NCI-H2196 (cell line): ENCODE measurements around the gene TOP1.
"Not testable (repeated sequence)": the region's sequence is repeated elsewhere in the genome, so short reads cannot be mapped to it uniquely, and the experiment has no call there.

Experiments used
- DNase-seq: peaks from one replicate; lab custom pipeline; 2025; ENCODE audit not compliant: unreplicated experiment; lab: John Stamatoyannopoulos, UW

Gene TOP1

DNA sequence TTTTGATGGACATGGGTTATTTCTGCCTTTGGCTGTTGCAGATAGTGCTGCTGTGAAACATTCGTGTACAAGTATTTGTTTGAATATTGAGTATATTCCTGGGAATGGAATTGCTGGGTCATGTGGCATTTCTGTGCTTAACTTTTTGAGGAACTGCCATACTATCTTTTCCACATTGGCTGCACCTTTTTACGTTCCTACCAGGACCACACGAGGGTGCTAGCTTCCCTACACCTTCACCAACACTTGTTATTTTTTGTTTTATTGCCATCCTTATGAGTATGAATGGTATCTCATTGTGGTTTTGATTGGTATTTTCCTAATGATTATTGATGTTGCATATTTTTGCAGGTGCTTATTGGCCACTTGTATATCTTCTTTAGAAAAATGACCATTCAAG lies 60.9 kb downstream of the TOP1 start:
- DNase-seq = no peak

GRCh38 chr20:41091927-41092326 lies 63.3 kb downstream of the TOP1 start:
- DNase-seq = no peak

- no peak for DNase-seq
These were observed 65.9 kb downstream of the TOP1 start for GRCh38 chr20:41094353-41095055.

- peak; percentile 59 for DNase-seq
These were observed 66.7 kb downstream of the TOP1 start for GRCh38 chr20:41095110-41095969.

DNA sequence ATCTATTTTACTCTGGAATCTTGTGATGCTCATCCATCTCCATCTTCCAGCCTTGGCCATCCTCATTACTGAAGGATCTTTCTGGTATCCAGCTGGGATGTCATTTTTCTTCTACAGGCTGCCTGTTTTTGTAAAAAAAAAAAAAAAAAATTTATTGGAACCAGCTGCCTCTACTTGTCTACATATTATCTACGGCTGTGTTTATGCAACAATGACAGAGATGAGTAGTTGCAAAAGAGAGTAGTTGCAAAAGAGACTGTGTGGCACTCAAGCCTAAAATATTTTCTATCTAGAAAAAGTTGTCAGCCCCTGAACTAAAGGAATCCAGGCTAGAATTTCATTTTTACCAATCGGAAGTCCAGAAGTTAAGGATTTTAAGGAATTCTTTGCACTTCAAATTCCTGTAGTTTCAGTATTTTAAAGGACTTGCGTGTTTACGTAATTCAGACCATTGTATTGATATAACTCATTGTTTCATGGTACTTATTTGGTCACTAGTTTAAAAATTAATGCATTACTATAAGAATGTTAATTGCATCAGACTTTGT lies 70.2 kb downstream of the TOP1 start:
- DNase-seq = no peak

DNA sequence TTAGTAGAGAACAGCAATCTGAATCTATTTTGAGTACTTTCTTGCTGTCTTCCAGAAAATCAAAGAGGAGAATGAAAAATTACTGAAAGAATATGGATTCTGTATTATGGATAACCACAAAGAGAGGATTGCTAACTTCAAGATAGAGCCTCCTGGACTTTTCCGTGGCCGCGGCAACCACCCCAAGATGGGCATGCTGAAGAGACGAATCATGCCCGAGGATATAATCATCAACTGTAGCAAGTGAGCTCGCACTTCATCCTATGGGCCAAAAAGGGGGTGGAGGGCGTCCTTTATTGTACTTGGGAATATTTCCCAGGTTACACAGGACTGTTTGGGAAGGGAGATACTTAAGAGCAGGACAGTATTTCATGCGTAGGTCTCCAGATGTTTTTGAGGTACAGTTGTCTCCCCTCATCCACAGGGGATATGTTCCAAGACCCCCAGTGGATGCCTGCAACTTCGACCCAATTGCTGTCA lies 71.4 kb downstream of the TOP1 start:
- no peak for DNase-seq

DNA sequence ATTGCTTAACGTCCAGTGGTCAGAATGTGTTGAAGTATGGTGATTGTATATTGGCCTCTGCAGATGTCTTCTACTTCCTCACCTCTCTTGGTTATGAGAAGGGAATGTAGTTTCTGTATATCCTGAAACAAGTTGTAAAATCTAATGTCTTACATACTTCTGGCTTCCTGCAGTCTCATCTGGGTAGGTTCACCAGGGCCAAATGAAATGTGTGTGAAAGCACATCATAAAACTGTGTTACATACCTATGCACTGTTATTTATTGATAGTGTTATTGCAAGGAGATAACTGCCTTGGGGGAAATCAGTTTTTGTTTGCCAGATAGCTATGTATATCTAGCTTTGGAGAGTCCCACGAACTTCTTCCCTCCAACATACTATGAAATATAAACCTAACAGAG lies 73.0 kb downstream of the TOP1 start:
- no peak for DNase-seq

DNA sequence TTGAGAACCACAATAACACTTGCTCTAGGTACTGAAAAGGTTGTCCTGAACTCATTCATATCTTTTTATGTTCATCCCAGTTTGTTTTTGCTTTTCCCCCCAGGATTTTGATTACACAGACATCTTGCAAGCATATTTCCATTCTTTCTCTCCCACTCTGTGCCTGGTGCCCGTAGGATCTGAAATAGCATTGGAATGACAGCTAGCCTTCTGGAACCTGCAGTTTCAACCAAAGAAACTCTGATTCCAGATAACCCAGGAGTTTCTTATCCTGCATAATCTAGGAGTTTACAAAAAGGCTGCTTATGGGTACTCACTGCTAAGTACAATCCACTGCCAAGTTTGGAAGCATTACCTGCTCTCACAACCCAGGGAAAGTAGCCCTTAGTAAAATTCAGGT lies 79.9 kb downstream of the TOP1 start:
- no peak for DNase-seq

GRCh38 chr20:41110012-41110411 lies 81.4 kb downstream of the TOP1 start:
- DNase-seq = no peak

DNA sequence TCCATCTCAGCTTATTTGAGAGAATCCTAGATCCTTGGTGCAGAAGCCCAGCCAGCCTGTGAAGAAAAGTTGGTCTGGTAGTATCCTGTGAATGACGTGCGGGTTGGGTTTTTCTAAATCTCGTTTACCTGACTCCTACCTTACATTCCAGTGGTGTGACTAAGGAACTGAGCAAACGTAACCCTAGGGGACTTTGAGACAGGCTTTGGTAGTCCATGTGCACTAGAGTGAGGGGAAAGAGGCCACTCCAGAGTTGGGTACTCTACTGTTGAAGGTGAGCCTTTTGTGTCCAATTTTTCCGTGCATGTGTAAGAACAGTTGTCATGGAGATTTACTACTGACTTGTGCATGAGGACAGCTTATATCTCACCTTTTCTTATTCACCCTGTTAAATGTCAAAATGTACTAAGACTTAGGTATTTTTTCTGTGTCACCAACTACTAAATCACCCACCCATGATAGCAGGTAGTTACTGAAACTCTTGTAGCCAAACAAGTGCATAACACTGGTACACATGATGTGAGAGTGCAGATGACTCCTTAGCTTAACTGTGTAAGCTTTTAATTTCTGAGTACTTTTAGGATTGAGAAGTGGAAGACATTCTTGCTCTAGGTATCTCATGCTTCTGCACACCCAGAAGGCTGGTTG lies 82.4 kb downstream of the TOP1 start:
- no peak for DNase-seq

GRCh38 chr20:41111578-41111951 lies 82.9 kb downstream of the TOP1 start:
- no peak for DNase-seq

DNA sequence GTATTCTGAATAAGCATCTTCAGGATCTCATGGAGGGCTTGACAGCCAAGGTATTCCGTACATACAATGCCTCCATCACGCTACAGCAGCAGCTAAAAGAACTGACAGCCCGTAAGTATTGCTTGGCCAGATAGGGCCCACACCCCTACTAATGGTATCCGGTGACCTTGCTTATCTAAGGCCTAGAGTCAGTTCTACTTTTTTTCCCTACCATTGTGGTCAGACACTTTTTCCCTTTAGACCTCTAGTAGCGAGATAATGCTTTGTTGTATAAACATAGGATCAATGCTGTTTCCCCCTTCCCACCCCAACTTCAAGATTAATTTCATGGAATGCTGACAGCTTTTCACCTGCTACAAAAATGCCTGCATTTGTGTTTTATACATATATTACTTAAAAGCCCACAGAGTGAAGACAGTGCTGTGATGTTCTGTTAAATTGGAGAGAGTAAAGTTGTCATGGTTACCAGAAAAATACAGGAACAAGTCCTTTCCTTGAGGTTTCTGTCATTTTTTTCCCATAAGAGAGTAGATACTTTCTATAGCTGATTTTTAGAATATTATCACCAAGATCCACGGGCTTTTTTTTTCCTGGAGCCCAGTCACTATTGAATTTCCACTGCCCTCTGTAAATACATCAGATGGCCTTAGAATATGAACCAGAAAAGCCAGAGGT lies 87.8 kb downstream of the TOP1 start:
- no peak for DNase-seq

GRCh38 chr20:41118159-41118558 lies 89.5 kb downstream of the TOP1 start:
- not testable (repeated sequence) for DNase-seq

GRCh38 chr20:41118632-41119031 lies 90.0 kb downstream of the TOP1 start:
- DNase-seq = no peak

DNA sequence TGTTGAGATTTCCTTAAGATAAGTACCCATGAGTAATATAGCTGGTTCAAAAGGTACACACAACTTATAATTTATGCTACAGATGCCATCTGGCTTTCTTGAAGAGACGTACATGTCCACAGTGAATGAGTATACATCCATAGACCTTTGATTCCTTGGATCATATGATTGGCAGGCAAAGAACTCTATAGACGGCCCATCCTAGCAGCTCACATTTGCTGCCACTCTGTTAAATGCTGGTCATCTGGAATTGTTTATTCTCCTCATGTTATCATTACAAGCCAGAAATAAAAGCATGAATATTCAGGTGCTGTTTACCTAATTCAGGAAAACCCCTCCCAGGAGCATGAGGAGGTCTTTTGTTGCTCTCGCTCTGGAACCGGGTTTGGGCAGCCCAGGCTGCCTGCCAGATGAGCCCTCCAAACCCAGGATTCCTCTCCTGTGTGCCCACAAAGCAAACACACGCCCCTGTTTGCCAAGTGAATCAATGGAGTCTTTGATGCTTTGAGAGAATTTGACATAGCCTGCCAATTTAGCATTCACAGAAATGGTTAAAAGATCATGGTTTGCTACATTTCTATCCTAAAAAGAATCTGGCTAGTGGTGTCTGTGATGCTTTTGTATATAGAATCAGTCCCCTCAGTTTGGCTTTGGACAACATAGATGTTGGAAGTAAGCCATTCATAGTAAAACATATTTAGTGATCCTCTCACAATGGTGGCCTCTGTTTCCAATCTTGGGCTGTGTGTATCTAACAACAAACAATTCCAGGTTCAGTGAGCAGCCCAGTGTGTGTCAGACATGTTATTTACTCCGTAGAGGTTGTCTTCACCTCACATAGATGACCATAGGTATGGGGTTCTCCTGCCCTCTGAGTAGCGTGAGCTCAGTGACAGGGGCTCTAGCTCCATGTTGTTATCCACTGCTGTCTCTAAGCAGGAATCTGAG lies 91.3 kb downstream of the TOP1 start:
- peak; percentile 77 for DNase-seq

GRCh38 chr20:41121399-41121798 lies 92.8 kb downstream of the TOP1 start:
- no peak for DNase-seq

DNA sequence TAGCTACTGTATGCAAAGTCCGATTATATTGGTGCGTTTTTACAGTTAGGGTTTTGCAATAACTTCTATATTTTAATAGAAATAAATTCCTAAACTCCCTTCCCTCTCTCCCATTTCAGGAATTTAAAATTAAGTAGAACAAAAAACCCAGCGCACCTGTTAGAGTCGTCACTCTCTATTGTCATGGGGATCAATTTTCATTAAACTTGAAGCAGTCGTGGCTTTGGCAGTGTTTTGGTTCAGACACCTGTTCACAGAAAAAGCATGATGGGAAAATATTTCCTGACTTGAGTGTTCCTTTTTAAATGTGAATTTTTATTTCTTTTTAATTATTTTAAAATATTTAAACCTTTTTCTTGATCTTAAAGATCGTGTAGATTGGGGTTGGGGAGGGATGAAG lies 95.0 kb downstream of the TOP1 start:
- DNase-seq = no peak

DNA sequence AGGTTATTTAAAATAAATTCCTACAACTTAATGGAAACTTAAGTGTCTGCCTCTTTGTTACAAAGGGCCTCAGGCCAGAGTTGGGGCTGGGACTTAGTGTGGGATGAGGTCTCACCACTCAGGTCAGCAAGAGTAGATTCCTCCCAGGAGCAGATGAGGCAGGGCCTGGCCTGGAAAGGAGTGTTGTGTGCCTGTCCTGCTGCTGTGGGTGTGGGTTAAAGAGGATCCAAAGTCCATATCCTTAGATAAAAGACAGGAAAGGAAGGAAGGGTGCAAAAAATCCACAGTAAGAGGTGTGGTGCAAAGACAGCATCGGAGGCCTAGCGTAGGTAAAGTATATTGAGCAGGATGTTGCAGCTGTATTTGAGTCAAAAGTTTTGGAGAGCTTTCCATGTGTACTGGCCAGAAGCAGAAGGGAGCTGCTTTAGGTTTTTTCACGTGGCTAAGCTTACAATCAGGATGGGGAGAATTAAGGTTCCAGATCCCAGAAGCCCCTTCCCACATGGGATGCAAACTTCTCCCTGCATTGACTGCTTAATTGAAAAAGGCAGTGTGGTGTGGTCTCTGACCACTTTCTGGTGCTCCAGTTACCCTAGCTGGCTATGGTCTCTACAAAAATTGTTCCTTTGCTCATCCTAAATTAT lies 96.0 kb downstream of the TOP1 start:
- DNase-seq = no peak
